Stimulated activated naive CD4-positive, alpha-beta T cell treated with Interleukin-2 at 50 U/mL for 16 hours (primary cell): ENCODE measurements around the gene VSIG1.
A peak's percentile ranks its signal among the peaks of the same experiment; 100 is the strongest.

Experiments
- DNase-seq: peaks from one replicate; lab custom pipeline; 2025; lab: John Stamatoyannopoulos, UW

VSIG1 gene

GRCh38 chrX:108064613-108065012 lies 19.7 kb downstream of the VSIG1 start:
- DNase-seq, result no peak

GRCh38 chrX:108068121-108068520 lies 23.3 kb downstream of the VSIG1 start:
- DNase-seq, result no peak

GRCh38 chrX:108070891-108071290 lies 26.0 kb downstream of the VSIG1 start:
- DNase-seq, result no peak

- DNase-seq, result peak; percentile 0
Observed at GRCh38 chrX:108071578-108071977, 26.7 kb downstream of the VSIG1 start.

GRCh38 chrX:108072746-108073145 lies 27.9 kb downstream of the VSIG1 start:
- DNase-seq, result no peak

GRCh38 chrX:108081110-108081509 lies 36.2 kb downstream of the VSIG1 start:
- DNase-seq, result no peak

GRCh38 chrX:108087792-108088191 lies 42.9 kb downstream of the VSIG1 start:
- no peak for DNase-seq

- no peak for DNase-seq
Observed at GRCh38 chrX:108088511-108088910, 43.6 kb downstream of the VSIG1 start.

GRCh38 chrX:108090491-108091263 lies 45.8 kb downstream of the VSIG1 start:
- no peak for DNase-seq

- peak; percentile 90 for DNase-seq
Observed at GRCh38 chrX:108091264-108091877, 46.5 kb downstream of the VSIG1 start, which contains the start of the genes ATG4A and PSMD10. Gene ATG4A, plus strand, starts transcription at chrX:108091778. Its CDS starts 49 bp downstream, at chrX:108091827. Gene PSMD10, minus strand, starts transcription at chrX:108091542. Its CDS starts 22 bp downstream, at chrX:108091520.

- DNase-seq, result peak; percentile 43
Observed at GRCh38 chrX:108091878-108092291, 47.0 kb downstream of the VSIG1 start.

GRCh38 chrX:108097380-108097779 lies 52.5 kb downstream of the VSIG1 start:
- DNase-seq, result no peak

GRCh38 chrX:108105473-108105872 lies 60.6 kb downstream of the VSIG1 start:
- DNase-seq, result no peak

- DNase-seq, result no peak
Observed at GRCh38 chrX:108114541-108114940, 69.7 kb downstream of the VSIG1 start.

GRCh38 chrX:108117988-108118387 lies 73.1 kb downstream of the VSIG1 start:
- no peak for DNase-seq

GRCh38 chrX:108121291-108121690 lies 76.4 kb downstream of the VSIG1 start:
- no peak for DNase-seq

- DNase-seq, result no peak
Observed at GRCh38 chrX:108122748-108123147, 77.9 kb downstream of the VSIG1 start.

- DNase-seq, result no peak
Observed at GRCh38 chrX:108123591-108124366, 78.9 kb downstream of the VSIG1 start.

GRCh38 chrX:108126661-108127060 lies 81.8 kb downstream of the VSIG1 start:
- no peak for DNase-seq

GRCh38 chrX:108127152-108127551 lies 82.3 kb downstream of the VSIG1 start:
- no peak for DNase-seq
